Activated CD4-positive, CD25-positive, alpha-beta regulatory T cell treated with anti-CD3 and anti-CD28 coated beads, Interleukin-2, amount 50 U/mL, for 24 hours (primary cell): Measurements from ENCODE around the gene CRPPA.
"Not testable (repeated sequence)": the region's sequence is repeated elsewhere in the genome, so short reads cannot be mapped to it uniquely, and the experiment has no call there.

Source experiments
- ATAC-seq, 2 donors: fragments of 150-1000 bp; cut with Tn5 transposase; one replicate each; pipeline ENCODE4 v1.10.0; 2021; ENCODE audit warnings: mild to moderate bottlenecking in 1 of 2, moderate library complexity in 1 of 2

CRPPA gene

DNA sequence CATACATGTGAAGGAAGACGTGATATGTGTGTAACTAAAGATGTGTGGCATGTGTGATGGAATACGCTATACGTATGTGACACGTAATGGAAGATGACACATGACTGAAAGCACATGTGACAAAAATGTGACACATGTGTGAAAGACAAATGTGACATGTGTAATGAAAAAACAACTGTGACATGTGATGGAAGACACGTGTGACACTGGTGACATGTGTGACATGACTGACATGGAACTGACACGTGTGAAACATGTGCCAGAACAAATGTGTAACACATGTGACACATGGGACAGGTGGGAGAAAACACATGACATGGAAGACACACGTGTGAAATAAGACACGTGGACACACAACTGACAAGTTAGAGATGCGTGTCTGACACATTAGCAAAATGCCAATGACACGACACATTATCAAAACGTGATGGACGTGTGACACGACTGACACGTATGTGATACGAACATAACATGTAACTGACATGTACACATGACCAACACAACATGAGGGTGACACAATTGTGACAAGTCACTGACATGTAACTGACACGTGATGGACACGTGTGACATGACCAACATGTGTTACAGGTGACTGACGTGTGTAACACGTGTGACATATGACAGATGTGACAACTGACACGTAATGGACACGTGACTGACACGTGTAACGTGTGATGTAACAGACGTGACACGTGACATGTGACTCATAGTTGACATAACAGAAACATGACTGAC is 24.4 kb downstream of the CRPPA start:
- ATAC-seq = no peak

- no peak for ATAC-seq
Measured at GRCh38 chr7:16395121-16395520, 26.2 kb downstream of the CRPPA start.

DNA sequence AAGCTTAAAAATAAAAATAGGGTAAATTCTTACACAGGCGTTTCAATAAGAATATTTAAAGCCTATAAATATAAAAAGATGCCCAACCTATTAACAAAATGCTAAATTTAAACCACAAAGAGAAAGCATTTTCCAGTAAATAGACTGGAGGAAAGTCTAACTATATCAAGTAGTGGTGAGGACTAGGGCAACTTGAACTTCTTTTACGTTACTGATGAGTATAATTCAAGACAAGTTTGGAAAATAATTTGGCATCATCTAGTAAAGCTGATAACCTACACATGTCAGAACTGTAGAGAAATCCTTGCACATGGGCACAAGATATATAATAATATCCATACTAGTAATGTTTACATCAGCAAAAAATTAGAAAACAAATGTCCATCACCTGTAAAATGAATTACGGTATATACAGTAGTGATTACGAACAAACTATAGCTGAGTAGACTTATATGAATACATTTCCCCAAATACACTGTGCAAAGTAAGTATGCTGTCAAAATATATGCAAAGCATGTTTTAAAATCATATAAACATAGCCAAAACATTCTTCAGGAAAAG is 27.4 kb downstream of the CRPPA start:
- no peak for ATAC-seq

DNA sequence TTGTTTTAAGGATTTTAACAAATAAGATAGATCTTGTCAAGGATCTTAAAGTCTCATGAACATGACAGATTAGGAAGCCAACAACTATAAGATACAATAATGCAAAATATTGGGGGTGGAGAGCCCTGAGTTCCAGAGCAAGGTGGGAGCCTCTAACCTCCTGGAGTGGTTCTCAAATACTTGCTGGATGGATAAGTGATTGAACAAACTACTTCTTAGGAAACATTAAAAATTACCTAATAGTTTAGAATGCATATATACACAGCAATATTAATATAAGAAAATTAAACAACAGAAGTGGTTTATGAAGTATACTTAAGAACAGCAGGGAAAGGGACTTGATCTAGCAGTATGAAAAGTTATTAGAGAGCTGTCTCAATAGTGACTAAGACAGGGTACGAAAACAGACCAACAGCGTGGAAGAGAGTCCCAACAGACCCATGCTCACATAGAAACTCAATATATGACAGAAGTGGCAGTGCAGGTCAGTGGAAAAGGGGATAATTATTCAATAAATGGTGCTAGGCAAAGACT is 28.3 kb downstream of the CRPPA start:
- ATAC-seq = no peak

GRCh38 chr7:16383786-16384185 is 37.6 kb downstream of the CRPPA start:
- ATAC-seq = not testable (repeated sequence)

DNA sequence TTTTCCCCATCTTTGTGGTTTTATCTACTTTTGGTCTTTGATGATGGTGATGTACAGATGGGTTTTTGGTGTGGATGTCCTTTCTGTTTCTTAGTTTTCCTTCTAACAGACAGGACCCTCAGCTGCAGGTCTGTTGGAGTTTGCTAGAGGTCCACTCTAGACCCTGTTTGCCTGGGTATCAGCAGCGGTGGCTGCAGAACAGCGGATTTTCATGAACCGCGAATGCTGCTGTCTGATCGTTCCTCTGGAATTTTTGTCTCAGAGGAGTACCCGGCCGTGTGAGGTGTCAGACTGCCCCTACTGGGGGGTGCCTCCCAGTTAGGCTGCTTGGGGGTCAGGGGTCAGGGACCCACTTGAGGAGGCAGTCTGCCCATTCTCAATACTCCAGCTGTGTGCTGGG is 38.2 kb downstream of the CRPPA start:
- not testable (repeated sequence) for ATAC-seq
